Panc1 (cell line): ENCODE data around the gene FES.

Source experiments
- TCF7L2 ChIP-seq: IDR thresholded peaks from 2 replicates; pipeline ENCODE4 v1.6.1; 2011; ENCODE audit warnings: mild to moderate bottlenecking, low read depth, low read length, inconsistent platforms
- TF ChIP-seq, protein P1 (sequence below): fragments of 450-650 bp; IDR thresholded peaks from 2 replicates; pipeline ENCODE4 v1.5.1; 2017; ENCODE audit warnings: mild to moderate bottlenecking

DNA sequence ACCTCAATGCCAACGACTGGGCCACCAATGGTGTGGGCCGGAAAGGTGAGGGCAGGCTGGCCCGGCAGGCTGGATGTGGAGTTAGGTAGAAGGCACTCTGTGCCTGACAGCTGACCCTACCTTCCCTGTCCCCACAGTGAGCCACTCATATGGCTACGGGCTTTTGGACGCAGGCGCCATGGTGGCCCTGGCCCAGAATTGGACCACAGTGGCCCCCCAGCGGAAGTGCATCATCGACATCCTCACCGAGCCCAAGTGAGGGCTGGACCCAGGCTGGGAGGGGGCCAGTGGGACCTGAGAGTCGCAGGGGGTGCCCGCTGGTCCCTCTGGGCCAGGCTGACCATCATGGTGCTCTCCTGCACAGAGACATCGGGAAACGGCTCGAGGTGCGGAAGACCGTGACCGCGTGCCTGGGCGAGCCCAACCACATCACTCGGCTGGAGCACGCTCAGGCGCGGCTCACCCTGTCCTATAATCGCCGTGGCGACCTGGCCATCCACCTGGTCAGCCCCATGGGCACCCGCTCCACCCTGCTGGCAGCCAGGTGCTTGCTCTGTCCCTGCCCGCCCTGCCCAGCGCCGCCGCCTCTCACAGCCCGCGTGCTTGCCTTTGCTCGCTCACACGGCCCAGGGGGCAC lies 4.5 kb upstream of the FES start:
- TF ChIP-seq, protein P1, sequence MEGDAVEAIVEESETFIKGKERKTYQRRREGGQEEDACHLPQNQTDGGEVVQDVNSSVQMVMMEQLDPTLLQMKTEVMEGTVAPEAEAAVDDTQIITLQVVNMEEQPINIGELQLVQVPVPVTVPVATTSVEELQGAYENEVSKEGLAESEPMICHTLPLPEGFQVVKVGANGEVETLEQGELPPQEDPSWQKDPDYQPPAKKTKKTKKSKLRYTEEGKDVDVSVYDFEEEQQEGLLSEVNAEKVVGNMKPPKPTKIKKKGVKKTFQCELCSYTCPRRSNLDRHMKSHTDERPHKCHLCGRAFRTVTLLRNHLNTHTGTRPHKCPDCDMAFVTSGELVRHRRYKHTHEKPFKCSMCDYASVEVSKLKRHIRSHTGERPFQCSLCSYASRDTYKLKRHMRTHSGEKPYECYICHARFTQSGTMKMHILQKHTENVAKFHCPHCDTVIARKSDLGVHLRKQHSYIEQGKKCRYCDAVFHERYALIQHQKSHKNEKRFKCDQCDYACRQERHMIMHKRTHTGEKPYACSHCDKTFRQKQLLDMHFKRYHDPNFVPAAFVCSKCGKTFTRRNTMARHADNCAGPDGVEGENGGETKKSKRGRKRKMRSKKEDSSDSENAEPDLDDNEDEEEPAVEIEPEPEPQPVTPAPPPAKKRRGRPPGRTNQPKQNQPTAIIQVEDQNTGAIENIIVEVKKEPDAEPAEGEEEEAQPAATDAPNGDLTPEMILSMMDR, result no peak
- TF ChIP-seq TCF7L2, result no peak
